IPS-NIHi11 (cell line): ENCODE results near the gene OPCML.

Experiments used
- DNase-seq: peaks from one replicate; pipeline ENCODE4 v3.0.0; 2012; ENCODE audit warnings: mixed read lengths, low spot score

The OPCML gene

GRCh38 chr11:133123796-133124195 is 408.5 kb downstream of the OPCML start:
- no peak for DNase-seq

- DNase-seq, result no peak
Observed at GRCh38 chr11:133123366-133123765, 408.9 kb downstream of the OPCML start.

GRCh38 chr11:133122256-133122655 is 410.0 kb downstream of the OPCML start:
- DNase-seq, result no peak

- DNase-seq, result no peak
Observed at GRCh38 chr11:133118563-133119268, 413.6 kb downstream of the OPCML start.

- DNase-seq, result no peak
Observed at GRCh38 chr11:133115099-133115498, 417.2 kb downstream of the OPCML start.

GRCh38 chr11:133107763-133108162 is 424.5 kb downstream of the OPCML start:
- no peak for DNase-seq

GRCh38 chr11:133107136-133107535 is 425.2 kb downstream of the OPCML start:
- no peak for DNase-seq

- DNase-seq, result no peak
Observed at GRCh38 chr11:133106417-133106816, 425.9 kb downstream of the OPCML start.

GRCh38 chr11:133104009-133104744 is 428.1 kb downstream of the OPCML start:
- DNase-seq, result no peak

GRCh38 chr11:133096981-133097380 is 435.3 kb downstream of the OPCML start:
- no peak for DNase-seq

GRCh38 chr11:133086518-133086917 is 445.8 kb downstream of the OPCML start:
- no peak for DNase-seq

GRCh38 chr11:133082841-133083488 is 449.3 kb downstream of the OPCML start:
- peak; percentile 91 for DNase-seq

- no peak for DNase-seq
Observed at GRCh38 chr11:133082453-133082781, 449.9 kb downstream of the OPCML start.

GRCh38 chr11:133081730-133082452 is 450.4 kb downstream of the OPCML start:
- peak; percentile 10 for DNase-seq

- DNase-seq, result peak; percentile 20
Observed at GRCh38 chr11:133081020-133081419, 451.3 kb downstream of the OPCML start.

GRCh38 chr11:133078591-133079404 is 453.5 kb downstream of the OPCML start:
- DNase-seq, result peak; percentile 76

GRCh38 chr11:133078012-133078411 is 454.3 kb downstream of the OPCML start:
- no peak for DNase-seq

- DNase-seq, result no peak
Observed at GRCh38 chr11:133075351-133075750, 456.9 kb downstream of the OPCML start.

- no peak for DNase-seq
Observed at GRCh38 chr11:133072858-133073582, 459.3 kb downstream of the OPCML start.

GRCh38 chr11:133072378-133072777 is 459.9 kb downstream of the OPCML start:
- DNase-seq, result no peak

- DNase-seq, result no peak
Observed at GRCh38 chr11:133070791-133071190, 461.5 kb downstream of the OPCML start.
